GM12875 (cell line): ENCODE measurements around the gene ZDHHC11.

Experiments used
- H3K4me3 ChIP-seq: one replicate; pipeline ENCODE4 v1.5.1; 2011; ENCODE audit warnings: low read depth, low read length, control low read depth
- TF ChIP-seq, protein P1 (sequence below): IDR thresholded peaks from 2 replicates; pipeline ENCODE4 v1.5.1; 2011; ENCODE audit warnings: low read depth, mild to moderate bottlenecking, control low read depth, inconsistent platforms, low read length, moderate library complexity, borderline replicate concordance; ENCODE audit not compliant: insufficient read depth

The ZDHHC11 gene

DNA sequence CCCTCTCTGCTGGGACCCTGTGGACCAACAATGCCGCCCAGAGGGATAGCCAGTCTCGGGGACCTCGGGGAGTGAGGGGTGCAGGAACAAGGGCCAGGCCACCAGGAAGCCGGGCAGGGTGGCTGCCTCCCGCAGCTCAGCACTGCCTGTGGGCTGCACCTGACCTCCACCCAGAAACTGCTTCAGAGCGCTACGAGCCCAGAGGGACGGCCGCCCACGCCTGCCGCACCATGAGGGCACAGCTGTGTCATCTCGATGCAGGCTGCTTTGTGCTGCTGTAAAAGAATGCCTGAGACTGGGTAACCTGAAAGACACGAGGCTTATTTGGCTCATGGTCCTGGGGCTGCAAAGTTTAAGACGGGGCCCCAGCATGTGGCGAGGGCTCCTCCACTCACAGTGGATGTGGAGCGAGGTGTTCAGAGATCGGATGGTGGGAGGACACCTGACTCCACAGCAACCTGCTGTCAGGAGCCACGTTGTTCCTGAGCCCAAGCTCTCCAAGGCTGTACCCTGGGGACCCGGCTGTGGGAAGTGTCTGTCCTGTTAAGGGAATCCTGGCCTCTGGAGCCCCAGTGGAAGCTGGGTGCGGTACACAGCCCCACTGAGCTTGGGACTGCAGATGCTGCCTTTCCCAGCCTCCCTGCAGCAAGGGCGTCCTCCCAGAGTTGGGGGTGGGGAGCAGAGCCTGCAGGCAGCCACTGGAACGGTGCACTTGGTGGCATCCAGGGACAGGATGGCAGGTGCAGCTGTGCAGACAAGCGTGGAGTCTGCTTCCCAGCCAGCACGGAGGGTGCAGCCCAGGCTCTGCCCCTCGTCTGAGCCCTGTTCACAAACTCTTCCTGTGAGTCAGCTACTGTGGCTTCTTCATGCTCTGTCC, 11.8 kb upstream of the ZDHHC11 start:
- TF ChIP-seq, protein P1, sequence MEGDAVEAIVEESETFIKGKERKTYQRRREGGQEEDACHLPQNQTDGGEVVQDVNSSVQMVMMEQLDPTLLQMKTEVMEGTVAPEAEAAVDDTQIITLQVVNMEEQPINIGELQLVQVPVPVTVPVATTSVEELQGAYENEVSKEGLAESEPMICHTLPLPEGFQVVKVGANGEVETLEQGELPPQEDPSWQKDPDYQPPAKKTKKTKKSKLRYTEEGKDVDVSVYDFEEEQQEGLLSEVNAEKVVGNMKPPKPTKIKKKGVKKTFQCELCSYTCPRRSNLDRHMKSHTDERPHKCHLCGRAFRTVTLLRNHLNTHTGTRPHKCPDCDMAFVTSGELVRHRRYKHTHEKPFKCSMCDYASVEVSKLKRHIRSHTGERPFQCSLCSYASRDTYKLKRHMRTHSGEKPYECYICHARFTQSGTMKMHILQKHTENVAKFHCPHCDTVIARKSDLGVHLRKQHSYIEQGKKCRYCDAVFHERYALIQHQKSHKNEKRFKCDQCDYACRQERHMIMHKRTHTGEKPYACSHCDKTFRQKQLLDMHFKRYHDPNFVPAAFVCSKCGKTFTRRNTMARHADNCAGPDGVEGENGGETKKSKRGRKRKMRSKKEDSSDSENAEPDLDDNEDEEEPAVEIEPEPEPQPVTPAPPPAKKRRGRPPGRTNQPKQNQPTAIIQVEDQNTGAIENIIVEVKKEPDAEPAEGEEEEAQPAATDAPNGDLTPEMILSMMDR = no peak
- no peak overlapping the region for H3K4me3 ChIP-seq

DNA sequence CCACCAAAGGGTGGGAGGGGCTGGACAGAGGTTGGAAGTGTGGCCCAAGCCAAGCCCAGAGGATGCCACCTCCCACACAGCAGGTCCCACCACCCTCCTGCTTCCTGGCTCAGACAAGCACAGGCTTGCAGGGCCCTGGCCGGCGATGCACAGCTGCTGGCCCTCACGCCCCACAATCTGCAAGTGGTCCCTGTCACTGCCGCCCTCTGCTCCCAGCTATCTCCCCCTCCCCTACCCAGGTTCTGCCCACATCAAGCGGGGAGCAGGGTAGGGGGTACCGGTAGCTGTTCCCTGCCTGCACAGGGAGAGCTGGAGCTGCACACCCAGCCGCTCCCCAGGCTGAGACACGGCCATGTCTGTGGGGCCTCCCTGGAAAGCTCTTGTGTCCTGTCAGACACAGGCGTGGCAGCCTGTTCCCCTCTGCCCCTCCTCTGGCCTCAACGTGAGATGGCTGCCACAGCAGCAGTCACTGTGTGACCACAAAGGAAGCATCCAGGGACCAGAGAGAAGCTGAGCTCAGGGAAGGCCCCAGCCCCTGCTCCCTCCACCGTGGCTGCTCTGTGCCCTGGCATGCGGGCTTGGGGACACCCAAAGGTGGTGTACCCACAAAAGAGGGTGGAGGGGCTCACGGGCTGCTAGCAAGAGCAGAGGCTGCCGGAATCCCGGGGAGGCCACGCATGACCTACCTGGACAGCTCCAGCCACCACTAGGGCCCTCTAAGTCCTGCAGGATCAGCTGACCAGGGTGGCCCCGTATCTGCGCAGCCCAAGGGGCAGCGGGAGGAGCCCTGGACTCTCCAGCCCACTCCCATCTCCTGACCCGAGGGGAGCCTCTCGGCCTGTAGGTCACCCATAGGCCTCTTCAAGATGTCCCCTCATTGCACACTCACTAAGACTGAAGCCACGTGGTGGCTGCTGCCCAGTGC, 10.9 kb upstream of the ZDHHC11 start:
- TF ChIP-seq, protein P1 = no peak
- no peak overlapping the region for H3K4me3 ChIP-seq

DNA sequence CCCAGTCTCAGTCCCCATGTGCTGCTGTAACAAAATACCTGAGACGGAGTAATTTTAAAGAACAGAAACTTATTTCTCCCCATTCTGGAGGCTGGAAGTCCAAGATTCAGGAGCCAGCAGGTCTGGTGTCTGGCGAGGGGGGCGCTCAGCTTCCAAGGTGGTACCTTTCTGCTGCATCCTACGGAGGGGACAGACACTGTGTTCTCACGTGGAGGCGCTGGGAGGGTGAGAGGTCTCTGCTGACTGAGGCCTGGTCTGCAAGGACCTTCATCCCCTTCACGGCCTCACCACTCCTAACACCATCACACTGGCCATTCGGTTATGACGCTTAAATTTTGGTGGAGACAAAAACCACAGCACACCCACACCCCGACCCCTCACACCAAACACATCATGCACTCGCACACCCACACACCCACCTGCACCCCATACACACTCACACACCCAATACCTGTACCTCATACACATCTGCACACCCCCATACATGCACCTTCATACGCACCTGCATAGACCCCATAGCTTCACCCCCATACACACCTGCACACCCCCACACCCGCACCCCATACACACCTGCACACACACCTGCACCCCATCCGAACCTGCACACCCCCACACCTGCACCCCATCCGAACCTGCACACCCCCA, 9.8 kb upstream of the ZDHHC11 start:
- TF ChIP-seq, protein P1 = no peak
- H3K4me3 ChIP-seq = no peak overlapping the region

DNA sequence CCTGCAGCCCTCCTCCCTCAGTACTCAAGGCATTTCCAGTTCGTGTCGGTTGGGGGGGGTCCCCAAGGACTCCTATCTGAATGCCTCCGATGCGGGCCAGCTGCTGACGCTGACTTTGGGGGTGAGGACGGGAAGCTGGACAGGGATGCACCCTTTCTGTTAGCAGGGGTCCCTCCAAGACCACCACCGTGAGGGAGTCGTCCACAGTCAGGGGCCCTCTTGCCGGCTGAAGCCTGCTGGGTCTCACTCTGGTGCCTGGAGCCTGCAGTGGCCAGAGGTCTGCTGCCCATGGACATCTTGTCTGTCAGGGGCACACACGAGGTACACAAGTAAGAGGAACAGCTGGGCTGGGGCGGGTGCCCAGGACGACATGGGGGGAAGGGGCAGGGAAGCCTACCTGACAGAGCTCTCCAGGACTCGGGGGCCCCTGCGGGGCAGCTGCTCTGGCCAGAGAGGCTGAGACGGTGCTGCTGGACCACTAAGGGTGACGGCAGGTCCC, 9.1 kb upstream of the ZDHHC11 start:
- TF ChIP-seq, protein P1 = no peak
- no peak overlapping the region for H3K4me3 ChIP-seq

DNA sequence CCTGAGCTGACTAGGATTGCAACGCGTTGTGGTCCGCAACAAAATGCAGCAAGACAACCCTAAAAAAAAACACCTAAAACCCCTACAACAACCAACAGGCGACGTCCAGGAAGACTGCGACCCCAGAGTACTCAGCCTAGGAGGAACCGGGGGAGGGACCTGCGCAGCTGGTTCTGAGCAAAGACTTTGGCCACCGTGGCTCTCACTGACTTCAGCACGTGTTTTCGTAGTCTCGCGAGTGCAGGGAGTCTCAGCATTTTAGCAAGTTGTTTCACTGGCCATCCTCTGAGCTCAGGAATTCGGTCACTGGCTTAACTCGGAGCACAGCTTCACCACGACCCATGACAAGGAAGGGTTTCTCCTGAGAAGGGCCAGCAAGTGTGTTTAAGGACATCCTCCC, 8.6 kb upstream of the ZDHHC11 start:
- TF ChIP-seq, protein P1 = no peak
- H3K4me3 ChIP-seq = no peak overlapping the region

DNA sequence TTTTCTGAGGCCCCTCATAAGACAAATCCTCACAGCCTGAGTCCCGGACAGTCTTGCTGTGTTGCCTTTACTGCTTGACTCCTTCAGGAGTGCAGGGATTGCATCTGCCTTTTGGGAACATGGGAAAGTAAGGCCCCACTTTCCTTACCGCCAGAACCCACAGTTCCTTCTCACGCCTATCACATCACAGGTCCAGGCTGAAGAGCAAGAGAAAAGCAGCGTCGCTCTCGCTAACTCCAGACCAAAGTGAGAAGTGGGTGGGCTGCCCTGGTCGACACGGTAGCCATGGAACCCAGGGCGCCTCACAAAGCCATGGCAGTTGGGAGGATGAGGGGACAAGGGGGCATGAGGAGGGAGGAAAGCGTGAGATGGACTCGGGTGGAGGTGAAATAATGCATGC, 7.9 kb upstream of the ZDHHC11 start:
- TF ChIP-seq, protein P1 = no peak
- H3K4me3 ChIP-seq = no peak overlapping the region
